A673 (cell line): ENCODE data around the gene CAB39. TPM values are rescaled to one million over a fixed set of nuclear protein-coding genes. Genes with fewer than 3 reads are reported as not detected.

Experiments used
- BruUV-seq: library from RNA; stranded (reverse); fragments of 400-500 nt; replicated peaks from 2 replicates; lab custom pipeline; 2021; lab: Mats Ljungman, UMichigan
- CTCF ChIA-PET: fragments of 300-600 bp; sonication (Branson Sonifier 250); formaldehyde crosslinking; loops from one replicate; lab custom pipeline; 2022; ENCODE audit warnings: antibody characterized with exemption; lab: Charles Lee
- POLR2A ChIA-PET: fragments of 300-600 bp; sonication (Branson Sonifier 250); formaldehyde crosslinking; loops from one replicate; lab custom pipeline; 2022; ENCODE audit warnings: antibody characterized with exemption; ENCODE audit not compliant: low non-redundant PET; lab: Charles Lee
- DNase-seq: peaks from one replicate; pipeline ENCODE4 v3.0.0-alpha.2; 2015; ENCODE audit warnings: low spot score
- H3K27ac ChIP-seq: fragments of 200-600 bp; sonication (generic); 2 replicates; pipeline ENCODE4 v1.5.1; 2016; ENCODE audit warnings: mixed run types, low read depth, mild to moderate bottlenecking, mixed read lengths, antibody characterized with exemption, low read length; ENCODE audit not compliant: poor library complexity, severe bottlenecking
- H3K27me3 ChIP-seq: fragments of 200-600 bp; sonication (generic); replicated peaks from 2 replicates; pipeline ENCODE4 v1.6.1; 2017; ENCODE audit warnings: mixed run types, low read depth, mild to moderate bottlenecking, mixed read lengths, antibody characterized with exemption, low read length; ENCODE audit not compliant: insufficient read depth, poor library complexity
- H3K36me3 ChIP-seq: fragments of 200-600 bp; sonication (generic); 2 replicates; pipeline ENCODE4 v1.6.1; 2016; ENCODE audit warnings: mixed run types, mild to moderate bottlenecking, mixed read lengths, antibody characterized with exemption, low read length; ENCODE audit not compliant: insufficient read depth, poor library complexity, severe bottlenecking
- H3K4me1 ChIP-seq: fragments of 200-600 bp; sonication (generic); 2 replicates; pipeline ENCODE4 v1.6.1; 2017; ENCODE audit warnings: mixed run types, mild to moderate bottlenecking, mixed read lengths, antibody characterized with exemption, low read length; ENCODE audit not compliant: insufficient read depth, poor library complexity, severe bottlenecking
- H3K4me3 ChIP-seq: fragments of 200-600 bp; sonication (generic); 2 replicates; pipeline ENCODE4 v1.5.1; 2016; ENCODE audit warnings: low read depth, mixed run types, mild to moderate bottlenecking, mixed read lengths, low read length; ENCODE audit not compliant: poor library complexity, severe bottlenecking
- H3K9me3 ChIP-seq: fragments of 200-600 bp; sonication (generic); 2 replicates; pipeline ENCODE4 v1.6.1; 2016; ENCODE audit warnings: mixed run types, low read depth, mild to moderate bottlenecking, mixed read lengths, antibody characterized with exemption, low read length; ENCODE audit not compliant: poor library complexity, severe bottlenecking
- CTCF ChIP-seq: fragments of 300-800, 200-600 bp; sonication (generic); conservative IDR thresholded peaks from 2 replicates; pipeline ENCODE4 v1.5.1; 2017; ENCODE audit warnings: low read depth, mild to moderate bottlenecking, antibody characterized with exemption, low read length, moderate library complexity, mixed read lengths
- EZH2 ChIP-seq: fragments of 200-600 bp; sonication (generic); IDR thresholded peaks from 2 replicates; pipeline ENCODE4 v1.6.1; 2017; ENCODE audit warnings: borderline replicate concordance, low read depth, mild to moderate bottlenecking, mixed read lengths, antibody characterized with exemption, low read length; ENCODE audit not compliant: poor library complexity, severe bottlenecking
- intact Hi-C: fragments of 100-400 bp; cut with micrococcal nuclease; formaldehyde crosslinking; loops from one replicate; pipeline ENCODE4 v1.10.0; 2022; ENCODE audit not compliant: unreplicated experiment
- total RNA-seq: library from RNA; stranded (reverse); gene quantifications from 2 replicates; pipeline ENCODE4 v1.2.3, GENCODE V29; 2021

The CAB39 gene
- total RNA-seq, 1 experiment from 2014 or later, result 58.2 TPM

- intact Hi-C loops, result no loop called here
- TF ChIP-seq EZH2, result no peak
- TF ChIP-seq CTCF, result no peak
- no peak for DNase-seq
- peaks cover 12% of the 10 kb centered on the region for H3K4me1 ChIP-seq
- BruUV-seq, result no TSS peak
- ChIA-PET POLR2A (no interaction called here), CTCF (no interaction called here)
- no peaks in the 10 kb centered on the region for H3K36me3 ChIP-seq
- no peak overlapping the region for H3K4me3 ChIP-seq
- H3K27me3 ChIP-seq, result no peaks in the 10 kb centered on the region
- H3K27ac ChIP-seq, result no peak overlapping the region
- H3K9me3 ChIP-seq, result no peaks in the 10 kb centered on the region
These were observed 31.5 kb upstream of the CAB39 start for GRCh38 chr2:230681171-230681545.

GRCh38 chr2:230682546-230682945 lies 30.1 kb upstream of the CAB39 start:
- H3K4me3 ChIP-seq, result no peak overlapping the region
- peaks cover 14% of the 10 kb centered on the region for H3K4me1 ChIP-seq
- no peaks in the 10 kb centered on the region for H3K36me3 ChIP-seq
- ChIA-PET CTCF (no interaction called here), POLR2A (no interaction called here)
- BruUV-seq, result no TSS peak
- H3K27ac ChIP-seq, result no peak overlapping the region
- no peaks in the 10 kb centered on the region for H3K27me3 ChIP-seq
- no peak for DNase-seq
- no peaks in the 10 kb centered on the region for H3K9me3 ChIP-seq
- TF ChIP-seq CTCF (no peak), EZH2 (no peak)
- intact Hi-C loops, result no loop called here

- Histone ChIP-seq H3K36me3 (no peaks in the 10 kb centered on the region), H3K27ac (no peak overlapping the region), H3K4me3 (no peak overlapping the region), H3K27me3 (no peaks in the 10 kb centered on the region), H3K4me1 (peaks cover 19% of the 10 kb centered on the region), H3K9me3 (no peaks in the 10 kb centered on the region)
- intact Hi-C loops, result no loop called here
- POLR2A ChIA-PET, result interaction anchor here (0.5 kb wide), 1 partner anchor 153 kb away, joined by 3 read pairs; no protein-coding TSS in a partner anchor
- no peak for DNase-seq
- no TSS peak for BruUV-seq
- TF ChIP-seq EZH2, result no peak
- CTCF ChIA-PET, result no interaction called here
These were observed 28.1 kb upstream of the CAB39 start for GRCh38 chr2:230684270-230685168.
